Astrocyte of the cerebellum (primary cell): ENCODE measurements around the gene SPDL1.
A peak's percentile ranks its signal among the peaks of the same experiment; 100 is the strongest.
"Not testable (repeated sequence)": the region's sequence is repeated elsewhere in the genome, so short reads cannot be mapped to it uniquely, and the experiment has no call there.

ENCODE experiments used
- DNase-seq: peaks from one replicate; pipeline ENCODE4 v3.0.0-alpha.2; 2011; ENCODE audit warnings: low read depth
- H3K4me3 ChIP-seq: 2 replicates; pipeline ENCODE4 v1.5.1; 2011; ENCODE audit warnings: mild to moderate bottlenecking, low read depth, low read length, moderate library complexity
- CTCF ChIP-seq: IDR thresholded peaks from 2 replicates; pipeline ENCODE4 v1.5.1; 2012; ENCODE audit warnings: low read length, low read depth, moderate library complexity, mild to moderate bottlenecking; ENCODE audit errors: missing control alignments
- in situ Hi-C: cut with HindIII; loops from 2 replicates; pipeline ENCODE4 v1.10.0; 2017; ENCODE audit warnings: low sequenced_read_pairs

SPDL1 gene

GRCh38 chr5:169609716-169610115 is 26.1 kb downstream of the SPDL1 start:
- no peak for TF ChIP-seq CTCF
- in situ Hi-C loops = no loop called here
- DNase-seq = no peak

GRCh38 chr5:169610606-169611005 is 27.0 kb downstream of the SPDL1 start:
- no peak for DNase-seq
- in situ Hi-C loops = no loop called here

More at GRCh38 chr5:169609716-169610115, 26.1 kb downstream of the SPDL1 start:
- no peak overlapping the region for H3K4me3 ChIP-seq

GRCh38 chr5:169615561-169615960 is 32.0 kb downstream of the SPDL1 start:
- no peak overlapping the region for H3K4me3 ChIP-seq
- DNase-seq = no peak
- in situ Hi-C loops = no loop called here
- no peak for TF ChIP-seq CTCF

More at GRCh38 chr5:169610606-169611005, 27.0 kb downstream of the SPDL1 start:
- no peak for TF ChIP-seq CTCF
- no peak overlapping the region for H3K4me3 ChIP-seq

GRCh38 chr5:169624307-169624706 is 40.7 kb downstream of the SPDL1 start:
- in situ Hi-C loops, DNase-seq, H3K4me3 ChIP-seq: not testable (repeated sequence)

- TF ChIP-seq CTCF = no peak
- DNase-seq = peak; percentile 98
- in situ Hi-C loops = no loop called here
- H3K4me3 ChIP-seq = no peak overlapping the region
Observed at GRCh38 chr5:169626779-169627178, 43.2 kb downstream of the SPDL1 start.

GRCh38 chr5:169627551-169627950 is 44.0 kb downstream of the SPDL1 start:
- in situ Hi-C loops = no loop called here
- H3K4me3 ChIP-seq = no peak overlapping the region

GRCh38 chr5:169628892-169629291 is 45.3 kb downstream of the SPDL1 start:
- DNase-seq = no peak
- no peak overlapping the region for H3K4me3 ChIP-seq
- no peak for TF ChIP-seq CTCF
- in situ Hi-C loops = no loop called here

More at GRCh38 chr5:169627551-169627950, 44.0 kb downstream of the SPDL1 start:
- no peak for DNase-seq
- no peak for TF ChIP-seq CTCF
